H9 (cell line): ENCODE results near the gene MTCP1. TPM values are rescaled to one million over a fixed set of nuclear protein-coding genes. Genes with fewer than 3 reads are reported as not detected.

Source experiments
- DNase-seq: peaks from one replicate; pipeline ENCODE4 v3.0.0-alpha.2; 2017
- H2AFZ ChIP-seq: one replicate; pipeline ENCODE4 v1.6.1; 2013; ENCODE audit warnings: mild to moderate bottlenecking, low read length, control low read depth, moderate library complexity
- H2AK5ac ChIP-seq: 2 replicates; pipeline ENCODE4 v1.6.1; 2013; ENCODE audit warnings: low read length, control low read depth, mixed read lengths; ENCODE audit not compliant: insufficient read length
- H2BK120ac ChIP-seq: one replicate; pipeline ENCODE4 v1.6.1; 2013; ENCODE audit warnings: low read depth, mild to moderate bottlenecking, low read length, control low read depth, inconsistent platforms; ENCODE audit not compliant: poor library complexity, severe bottlenecking
- H2BK12ac ChIP-seq: 2 replicates; pipeline ENCODE4 v1.6.1; 2013; ENCODE audit warnings: low read length, control low read depth, mixed read lengths, low read depth; ENCODE audit not compliant: insufficient read length
- H2BK15ac ChIP-seq: 2 replicates; pipeline ENCODE4 v1.6.1; 2013; ENCODE audit warnings: low read depth, low read length, control low read depth
- H2BK20ac ChIP-seq: one replicate; pipeline ENCODE4 v1.6.1; 2013; ENCODE audit warnings: low read depth, mild to moderate bottlenecking, low read length, control low read depth, inconsistent platforms; ENCODE audit not compliant: poor library complexity, severe bottlenecking
- H2BK5ac ChIP-seq: 2 replicates; pipeline ENCODE4 v1.6.1; 2013; ENCODE audit warnings: low read length, control low read depth, mixed read lengths; ENCODE audit not compliant: insufficient read length
- H3K14ac ChIP-seq: 2 replicates; pipeline ENCODE4 v1.6.1; 2013; ENCODE audit warnings: low read length, control low read depth; ENCODE audit not compliant: insufficient read depth
- H3K18ac ChIP-seq: 2 replicates; pipeline ENCODE4 v1.6.1; 2013; ENCODE audit warnings: low read depth, mild to moderate bottlenecking, mixed read lengths, low read length, control low read depth; ENCODE audit not compliant: insufficient read length
- H3K23ac ChIP-seq: 2 replicates; pipeline ENCODE4 v1.6.1; 2013; ENCODE audit warnings: low read length, control low read depth, mixed read lengths, low read depth; ENCODE audit not compliant: insufficient read length
- H3K23me2 ChIP-seq: 2 replicates; pipeline ENCODE4 v1.6.1; 2013; ENCODE audit warnings: low read depth, mild to moderate bottlenecking, mixed read lengths, low read length, control low read depth; ENCODE audit not compliant: insufficient read length, poor library complexity, severe bottlenecking
- H3K27ac ChIP-seq: 2 replicates; pipeline ENCODE4 v1.5.1; 2013; ENCODE audit warnings: low read length, control low read depth, mixed read lengths, low read depth; ENCODE audit not compliant: insufficient read length
- H3K27me3 ChIP-seq: 2 replicates; pipeline ENCODE4 v1.6.1; 2013; ENCODE audit warnings: low read length, control low read depth, inconsistent platforms; ENCODE audit not compliant: insufficient read depth
- H3K4ac ChIP-seq: 2 replicates; pipeline ENCODE4 v1.6.1; 2013; ENCODE audit warnings: low read depth, mild to moderate bottlenecking, control low read depth, inconsistent platforms, low read length, moderate library complexity
- H3K4me1 ChIP-seq: 2 replicates; pipeline ENCODE4 v1.6.1; 2013; ENCODE audit warnings: low read length, control low read depth, inconsistent platforms; ENCODE audit not compliant: insufficient read depth
- H3K4me2 ChIP-seq: 2 replicates; pipeline ENCODE4 v1.6.1; 2013; ENCODE audit warnings: low read length, control low read depth, mixed read lengths; ENCODE audit not compliant: insufficient read length, insufficient read depth
- H3K56ac ChIP-seq: 2 replicates; pipeline ENCODE4 v1.6.1; 2013; ENCODE audit warnings: low read depth, mild to moderate bottlenecking, mixed read lengths, low read length, control low read depth; ENCODE audit not compliant: insufficient read length
- H3K79me1 ChIP-seq: 2 replicates; pipeline ENCODE4 v1.6.1; 2013; ENCODE audit warnings: low read depth, mild to moderate bottlenecking, moderate library complexity, low read length, control low read depth, inconsistent platforms; ENCODE audit not compliant: insufficient read depth, poor library complexity, severe bottlenecking
- H3K79me2 ChIP-seq: 2 replicates; pipeline ENCODE4 v1.6.1; 2013; ENCODE audit warnings: low read length, control low read depth, inconsistent platforms; ENCODE audit not compliant: insufficient read depth
- H3K9ac ChIP-seq: 2 replicates; pipeline ENCODE4 v1.6.1; 2013; ENCODE audit warnings: low read length, control low read depth, mixed read lengths; ENCODE audit not compliant: insufficient read length; ENCODE audit errors: extremely low read depth
- H3K9me3 ChIP-seq: one replicate; pipeline ENCODE4 v1.6.1; 2013; ENCODE audit warnings: low read depth, low read length, inconsistent platforms; ENCODE audit not compliant: control insufficient read depth
- H3T11ph ChIP-seq: one replicate; pipeline ENCODE4 v1.6.1; 2013; ENCODE audit warnings: mild to moderate bottlenecking, low read length, control low read depth, inconsistent platforms
- H4K20me1 ChIP-seq: one replicate; pipeline ENCODE4 v1.6.1; 2013; ENCODE audit not compliant: control insufficient read depth, insufficient read length, insufficient read depth
- H4K5ac ChIP-seq: 2 replicates; pipeline ENCODE4 v1.6.1; 2013; ENCODE audit warnings: low read depth, mild to moderate bottlenecking, mixed read lengths, low read length, control low read depth; ENCODE audit not compliant: insufficient read length
- H4K8ac ChIP-seq: replicated peaks from 2 replicates; pipeline ENCODE4 v1.6.1; 2013; ENCODE audit warnings: low read length, control low read depth, mixed read lengths, low read depth; ENCODE audit not compliant: insufficient read length
- H4K91ac ChIP-seq: 2 replicates; pipeline ENCODE4 v1.6.1; 2013; ENCODE audit warnings: low read depth, mild to moderate bottlenecking, moderate library complexity, mixed read lengths, low read length, control low read depth; ENCODE audit not compliant: insufficient read length
- H3K27ac Mint-ChIP-seq, 3 experiments: 2 replicates in 2 of 3; 3 replicates in 1 of 3; pipeline ENCODE4 v1.8.0; 2020 to 2021; ENCODE audit warnings: mixed read lengths in 3 of 3, mild to moderate bottlenecking in 1 of 3, moderate library complexity in 1 of 3
- H3K27me3 Mint-ChIP-seq: 2 replicates; pipeline ENCODE4 v1.8.0; 2021; ENCODE audit warnings: low read depth, mild to moderate bottlenecking, moderate library complexity, mixed read lengths
- H3K36me3 Mint-ChIP-seq, 3 experiments: 2 replicates in 2 of 3; 3 replicates in 1 of 3; pipeline ENCODE4 v1.8.0; 2020 to 2021; ENCODE audit warnings: low read depth in 3 of 3, mixed read lengths in 3 of 3; ENCODE audit not compliant: insufficient read depth in 1 of 3
- H3K4me1 Mint-ChIP-seq, 2 experiments: 2 replicates each; pipeline ENCODE4 v1.8.0; 2020; ENCODE audit warnings: mixed read lengths in 2 of 2
- H3K4me3 Mint-ChIP-seq, 2 experiments: 2 replicates in 1 of 2; 3 replicates in 1 of 2; pipeline ENCODE4 v1.8.0; 2020 to 2021; ENCODE audit warnings: mild to moderate bottlenecking in 2 of 2, mixed read lengths in 2 of 2, moderate library complexity in 1 of 2
- H3K9me3 Mint-ChIP-seq, 2 experiments: 2 replicates in 1 of 2; 3 replicates in 1 of 2; pipeline ENCODE4 v1.8.0; 2020; ENCODE audit warnings: mild to moderate bottlenecking in 2 of 2, mixed read lengths in 2 of 2, moderate library complexity in 1 of 2
- WGBS: extraction: QIAGEN DNeasy Blood & Tissue Kit; methylation state at CpG from one replicate; pipeline ENCODE4 v1.1.7; 2013; ENCODE audit warnings: missing lambda C conversion rate, low lambda C conversion rate, mixed read lengths; ENCODE audit not compliant: insufficient read length; ENCODE audit errors: extremely low coverage; 5-methylcytosine and 5-hydroxymethylcytosine counted together
- total RNA-seq: library from RNA; stranded (reverse); gene quantifications from 2 replicates; pipeline ENCODE4 v1.2.1, GENCODE V29; 2021
- TF ChIP-seq, protein P1 (sequence below): fragments of 200-600 bp; sonication (generic); conservative IDR thresholded peaks from 3 replicates; pipeline ENCODE4 v1.8.0; 2021; ENCODE audit warnings: antibody characterized with exemption, mild to moderate bottlenecking

Gene MTCP1
- total RNA-seq, 1 experiment from 2014 or later = 21.4 TPM

DNA sequence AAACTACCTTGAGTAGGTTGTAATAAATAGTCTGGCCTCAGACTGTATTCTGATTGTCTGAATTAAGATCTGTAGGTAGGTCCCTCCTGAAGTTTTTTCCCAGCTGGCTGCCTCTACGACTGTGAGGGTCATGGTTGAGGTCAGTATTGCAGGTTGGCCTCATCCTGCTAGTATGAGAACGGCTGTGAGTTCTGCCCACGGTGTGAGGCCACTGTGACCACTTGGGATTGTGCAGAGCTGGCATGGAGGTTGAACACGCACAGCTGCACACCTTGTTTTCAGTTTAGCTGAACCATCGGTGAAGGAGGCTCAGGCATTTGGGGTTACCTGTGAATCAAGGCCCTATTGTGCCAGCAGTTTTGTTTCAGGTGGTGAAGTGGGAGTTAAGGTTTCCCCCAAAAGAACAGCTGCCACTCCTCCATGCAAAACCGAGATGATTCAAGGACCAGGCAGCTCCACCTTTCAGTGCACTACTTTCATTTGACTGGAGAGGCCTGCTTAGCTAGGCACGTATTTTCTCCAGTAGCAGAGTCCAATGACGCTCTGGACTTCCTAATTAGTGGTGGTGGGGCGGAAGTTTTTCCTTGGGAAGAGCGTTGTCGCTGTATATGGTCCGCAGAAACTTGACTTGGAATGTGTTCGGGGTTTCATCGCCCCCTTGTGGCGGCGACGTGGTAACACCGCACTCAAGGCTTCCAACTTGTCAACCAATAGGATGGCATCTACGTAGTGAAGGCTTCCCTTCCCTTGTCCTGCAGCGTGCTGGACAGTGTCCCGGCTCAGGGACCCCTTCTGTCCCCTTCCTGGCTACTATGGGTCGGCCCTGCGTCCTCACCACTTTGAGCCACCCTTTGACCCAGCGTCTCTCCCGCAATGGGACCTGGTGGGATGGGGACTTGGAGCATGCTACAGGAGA, 13.8 kb downstream of the MTCP1 start:
- Histone ChIP-seq H3K79me1 (no peaks in the 10 kb centered on the region), H3K9ac (no peak overlapping the region), H3K9me3 (peaks cover 10% of the 10 kb centered on the region), H3K56ac (no peak overlapping the region), H3K4me1 (no peaks in the 10 kb centered on the region), H3K23ac (no peak overlapping the region), H3K27me3 (no peaks in the 10 kb centered on the region), H4K8ac (no peak overlapping the region), H2BK20ac (no peak overlapping the region), H3K23me2 (no peaks in the 10 kb centered on the region), H4K91ac (no peak overlapping the region), H2BK15ac (no peak overlapping the region), H3K27ac (no peak overlapping the region), H3K4me2 (peak overlapping the region; percentile 14), H3T11ph (no peak overlapping the region), H3K79me2 (no peaks in the 10 kb centered on the region), H2BK120ac (no peak overlapping the region), H2BK12ac (no peak overlapping the region), H2AK5ac (no peak overlapping the region), H4K5ac (no peak overlapping the region), H4K20me1 (no peaks in the 10 kb centered on the region), H2BK5ac (no peak overlapping the region), H3K18ac (no peak overlapping the region), H3K4ac (no peak overlapping the region), H3K14ac (no peak overlapping the region), H2AFZ (no peak overlapping the region)
- H3K27ac Mint-ChIP-seq = peak overlapping the region in 1 of 3 experiments; percentile 34; a peak in 2 of 7 replicates
- 0 out of 4 replicates have a peak, but pooled peaks cover 0 to 4% of the 10 kb centered on the region in 2 experiments for H3K4me1 Mint-ChIP-seq
- H3K36me3 Mint-ChIP-seq = peaks cover 0 to 23% (median 7%) of the 10 kb centered on the region in 3 experiments; a peak in 4 of 7 replicates
- H3K9me3 Mint-ChIP-seq = peaks cover 47 to 57% of the 10 kb centered on the region in 2 experiments
- no peaks in the 10 kb centered on the region for H3K27me3 Mint-ChIP-seq
- peak overlapping the region; percentile 32 to 42; a peak in 3 of 5 replicates for H3K4me3 Mint-ChIP-seq
- TF ChIP-seq, protein P1, sequence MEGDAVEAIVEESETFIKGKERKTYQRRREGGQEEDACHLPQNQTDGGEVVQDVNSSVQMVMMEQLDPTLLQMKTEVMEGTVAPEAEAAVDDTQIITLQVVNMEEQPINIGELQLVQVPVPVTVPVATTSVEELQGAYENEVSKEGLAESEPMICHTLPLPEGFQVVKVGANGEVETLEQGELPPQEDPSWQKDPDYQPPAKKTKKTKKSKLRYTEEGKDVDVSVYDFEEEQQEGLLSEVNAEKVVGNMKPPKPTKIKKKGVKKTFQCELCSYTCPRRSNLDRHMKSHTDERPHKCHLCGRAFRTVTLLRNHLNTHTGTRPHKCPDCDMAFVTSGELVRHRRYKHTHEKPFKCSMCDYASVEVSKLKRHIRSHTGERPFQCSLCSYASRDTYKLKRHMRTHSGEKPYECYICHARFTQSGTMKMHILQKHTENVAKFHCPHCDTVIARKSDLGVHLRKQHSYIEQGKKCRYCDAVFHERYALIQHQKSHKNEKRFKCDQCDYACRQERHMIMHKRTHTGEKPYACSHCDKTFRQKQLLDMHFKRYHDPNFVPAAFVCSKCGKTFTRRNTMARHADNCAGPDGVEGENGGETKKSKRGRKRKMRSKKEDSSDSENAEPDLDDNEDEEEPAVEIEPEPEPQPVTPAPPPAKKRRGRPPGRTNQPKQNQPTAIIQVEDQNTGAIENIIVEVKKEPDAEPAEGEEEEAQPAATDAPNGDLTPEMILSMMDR = peak; percentile 78
- WGBS = no CpG with 5 or more reads among the region's 25 CpGs
- DNase-seq = peak; percentile 79
